SW480 (cell line): ENCODE data around the gene CUEDC1.

ENCODE experiments used
- DNase-seq: peaks from one replicate; pipeline ENCODE4 v3.0.0-alpha.2; 2016; ENCODE audit warnings: low spot score

CUEDC1 gene

GRCh38 chr17:57832314-57833178 is 122.7 kb downstream of the CUEDC1 start:
- no peak for DNase-seq

- DNase-seq, result no peak
Measured at GRCh38 chr17:57830880-57831279, 124.3 kb downstream of the CUEDC1 start.

GRCh38 chr17:57823469-57824401 is 131.5 kb downstream of the CUEDC1 start:
- DNase-seq, result no peak

- DNase-seq, result no peak
Measured at GRCh38 chr17:57819867-57820266, 135.3 kb downstream of the CUEDC1 start.

- DNase-seq, result no peak
Measured at GRCh38 chr17:57819285-57819684, 135.9 kb downstream of the CUEDC1 start.

- DNase-seq, result no peak
Measured at GRCh38 chr17:57818066-57818465, 137.1 kb downstream of the CUEDC1 start.

GRCh38 chr17:57817299-57817698 is 137.9 kb downstream of the CUEDC1 start:
- no peak for DNase-seq

- no peak for DNase-seq
Measured at GRCh38 chr17:57814421-57814820, 140.8 kb downstream of the CUEDC1 start.

GRCh38 chr17:57811638-57812280 is 143.5 kb downstream of the CUEDC1 start:
- DNase-seq, result no peak
